HepG2 (cell line): ENCODE measurements around the gene KIRREL3. TPM values are rescaled to one million over a fixed set of nuclear protein-coding genes. Genes with fewer than 3 reads are reported as not detected.

Source experiments
- ATAC-seq: fragments of 200-7000 bp; cut with Tn5 transposase; 3 replicates; pipeline ENCODE4 v1.9.1; 2020; ENCODE audit warnings: mild to moderate bottlenecking, moderate library complexity
- BruUV-seq: library from RNA; stranded (reverse); fragments of 400-500 nt; replicated peaks from 2 replicates; lab custom pipeline; 2021; lab: Mats Ljungman, UMichigan
- CTCF ChIA-PET: fragments of 300-600 bp; formaldehyde crosslinking; extraction: SDS; loops from one replicate; lab custom pipeline; 2021; ENCODE audit warnings: low total read pairs, inconsistent platforms, low intra/inter-chr PET ratio; lab: Yijun Ruan, JAX
- POLR2A ChIA-PET: fragments of 350-600 bp; sonication (Branson Sonifier 250); formaldehyde crosslinking; loops from one replicate; lab custom pipeline; 2020; ENCODE audit warnings: antibody characterized with exemption, inconsistent platforms; lab: Yijun Ruan, JAX
- DNase-seq: peaks from one replicate; pipeline ENCODE4 v3.0.0-alpha.2; 2015; ENCODE audit warnings: low spot score
- FAIRE-seq: peaks from 3 replicates; lab custom pipeline; 2011; peaks lifted over from hg19 to GRCh38; lab: Jason Lieb, UNC
- H2AFZ ChIP-seq: one replicate; pipeline ENCODE4 v1.6.1; 2011; ENCODE audit warnings: low read length, inconsistent platforms
- H3K27ac ChIP-seq: fragments of 300-600 bp; 3 replicates; pipeline ENCODE4 v1.8.0; 2011; ENCODE audit warnings: mixed run types, mild to moderate bottlenecking, mixed read lengths, low read length, inconsistent platforms; ENCODE audit not compliant: insufficient read depth; ENCODE audit errors: extremely low read length
- H3K27me3 ChIP-seq, 2 experiments: fragments of 200-600 bp in 1 of 2; 2 replicates in 1 of 2; 3 replicates in 1 of 2; pipeline versions ENCODE4 v1.6.0 to v1.8.0; 2011; ENCODE audit warnings: low read length in 2 of 2, mild to moderate bottlenecking in 2 of 2, moderate library complexity in 2 of 2, inconsistent platforms in 1 of 2; ENCODE audit not compliant: insufficient read depth in 2 of 2, control insufficient read depth in 1 of 2
- H3K36me3 ChIP-seq, 2 experiments: fragments of 200-600 bp in 1 of 2; replicated peaks in 1 of 2; 2 replicates in 1 of 2; 3 replicates in 1 of 2; pipeline versions ENCODE4 v1.5.1 to v1.8.0; 2011; ENCODE audit warnings: low read length in 2 of 2, inconsistent platforms in 1 of 2; ENCODE audit not compliant: insufficient read depth in 2 of 2, control insufficient read depth in 1 of 2
- H3K4me1 ChIP-seq: 2 replicates; pipeline ENCODE4 v1.5.1; 2012; ENCODE audit warnings: low read length, inconsistent platforms; ENCODE audit not compliant: insufficient read depth
- H3K4me2 ChIP-seq: 2 replicates; pipeline ENCODE4 v1.6.0; 2011; ENCODE audit warnings: low read depth, low read length, inconsistent platforms
- H3K4me3 ChIP-seq, 3 experiments: fragments of 200-600 bp in 1 of 3; sonication (generic), shearing (Covaris generic) in 1 of 3; replicated peaks in 1 of 3; 2 replicates each; pipeline ENCODE4 v1.5.1; 2011 to 2016; ENCODE audit warnings: low read length in 3 of 3, inconsistent platforms in 2 of 3, low read depth in 2 of 3, mild to moderate bottlenecking in 2 of 3, control low read depth in 1 of 3, mixed read lengths in 1 of 3; ENCODE audit not compliant: insufficient read depth in 1 of 3
- H3K79me2 ChIP-seq: one replicate; pipeline ENCODE4 v1.6.1; 2011; ENCODE audit warnings: low read length, inconsistent platforms; ENCODE audit not compliant: insufficient read depth
- H3K9ac ChIP-seq: 2 replicates; pipeline ENCODE4 v1.6.0; 2011; ENCODE audit warnings: mild to moderate bottlenecking, low read depth, low read length, inconsistent platforms; ENCODE audit not compliant: insufficient read depth
- H3K9me3 ChIP-seq: 2 replicates; pipeline ENCODE4 v1.5.1; 2012; ENCODE audit warnings: mild to moderate bottlenecking, low read length
- H4K20me1 ChIP-seq: 2 replicates; pipeline ENCODE4 v1.6.0; 2011; ENCODE audit warnings: inconsistent platforms, mild to moderate bottlenecking, low read length, moderate library complexity; ENCODE audit not compliant: insufficient read depth
- ADNP ChIP-seq: sonication (generic); formaldehyde crosslinking; IDR thresholded peaks from 2 replicates; pipeline ENCODE4 v1.4.0; 2020; ENCODE audit warnings: missing genetic modification reagents
- EHMT2 ChIP-seq: fragments of 200-600 bp; sonication (generic); IDR thresholded peaks from 2 replicates; pipeline ENCODE4 v1.7.0; 2017; ENCODE audit warnings: antibody characterized with exemption, low read depth, low read length, borderline replicate concordance
- ELF1 ChIP-seq: sonication (generic); formaldehyde crosslinking; IDR thresholded peaks from 2 replicates; pipeline ENCODE4 v1.4.0; 2020; ENCODE audit warnings: missing genetic modification reagents
- FOSL1 ChIP-seq: sonication (generic); formaldehyde crosslinking; IDR thresholded peaks from 2 replicates; pipeline ENCODE4 v1.9.0; 2021; ENCODE audit warnings: missing genetic modification reagents, borderline replicate concordance
- MTA1 ChIP-seq: sonication (generic); formaldehyde crosslinking; IDR thresholded peaks from 2 replicates; pipeline ENCODE4 v1.4.0; 2020; ENCODE audit warnings: missing genetic modification reagents, mild to moderate bottlenecking, borderline replicate concordance
- NCOA1 ChIP-seq: sonication (generic); formaldehyde crosslinking; IDR thresholded peaks from 2 replicates; pipeline ENCODE4 v1.9.0; 2021; ENCODE audit warnings: missing genetic modification reagents
- ZFX ChIP-seq: sonication (generic); formaldehyde crosslinking; IDR thresholded peaks from 2 replicates; pipeline ENCODE4 v1.4.0; 2020; ENCODE audit warnings: mild to moderate bottlenecking, low read depth, missing genetic modification reagents, moderate library complexity
- ZNF564 ChIP-seq: sonication (generic); formaldehyde crosslinking; IDR thresholded peaks from 2 replicates; pipeline ENCODE4 v1.8.1; 2023; ENCODE audit warnings: mild to moderate bottlenecking, missing genetic modification reagents
- ZNF776 ChIP-seq: sonication (generic); formaldehyde crosslinking; IDR thresholded peaks from 2 replicates; pipeline ENCODE4 v1.4.0; 2020; ENCODE audit warnings: mild to moderate bottlenecking, missing genetic modification reagents
- ZNF891 ChIP-seq: sonication (generic); formaldehyde crosslinking; IDR thresholded peaks from 2 replicates; pipeline ENCODE4 v1.5.0; 2020; ENCODE audit warnings: mild to moderate bottlenecking, missing genetic modification reagents
- ZSCAN12 ChIP-seq: sonication (generic); formaldehyde crosslinking; IDR thresholded peaks from 2 replicates; pipeline ENCODE4 v1.9.0; 2021; ENCODE audit warnings: mild to moderate bottlenecking, missing genetic modification reagents
- WGBS: methylation state at CpG from one replicate; pipeline ENCODE4 v1.1.6; 2017; ENCODE audit warnings: low lambda C conversion rate; 5-methylcytosine and 5-hydroxymethylcytosine counted together
- in situ Hi-C: cut with HindIII; loops from 2 replicates; pipeline ENCODE4 v1.10.0; 2017; ENCODE audit warnings: low pct_unique_long_range_greater_than_20kb; ENCODE audit not compliant: extremely low pct_ligation_motif_present
- intact Hi-C: fragments of 100-400 bp; cut with micrococcal nuclease; formaldehyde crosslinking; loops from one replicate; pipeline ENCODE4 v1.10.0; 2022; ENCODE audit not compliant: unreplicated experiment
- polyA plus RNA-seq, 8 experiments: library from polyadenylated mRNA; depleted of rRNA in 3 of 8; stranded (reverse) in 7 of 8; unstranded in 1 of 8; fragments of >200 nt; fragmentation: Illumina TruSeq in 4 of 8; extraction: Trizol in 4 of 8; gene quantifications; 2 replicates each; pipeline versions ENCODE4 v1.2.1 to v1.2.3, GENCODE V29; 2011 to 2016; ENCODE audit warnings: low read depth in 4 of 8, missing spikeins in 1 of 8, mixed read lengths in 1 of 8; ENCODE audit not compliant: insufficient read depth in 1 of 8
- total RNA-seq, 5 experiments: library from RNA; depleted of rRNA; stranded (reverse); fragments of >200 nt; fragmentation: Illumina TruSeq; extraction: Trizol; gene quantifications; 2 replicates each; pipeline ENCODE4 v1.2.3, GENCODE V29; 2016; ENCODE audit warnings: low read depth in 1 of 5
- TF ChIP-seq, protein P1 (sequence below): sonication (generic); formaldehyde crosslinking; IDR thresholded peaks from 2 replicates; pipeline ENCODE4 v1.4.0; 2020; ENCODE audit warnings: mild to moderate bottlenecking, missing genetic modification reagents

KIRREL3 gene
- total and polyA plus RNA-seq, 2 of the 13 experiments (the other 11 are each of a cell fraction or from before 2014, with no cell fraction given), result not detected

DNA sequence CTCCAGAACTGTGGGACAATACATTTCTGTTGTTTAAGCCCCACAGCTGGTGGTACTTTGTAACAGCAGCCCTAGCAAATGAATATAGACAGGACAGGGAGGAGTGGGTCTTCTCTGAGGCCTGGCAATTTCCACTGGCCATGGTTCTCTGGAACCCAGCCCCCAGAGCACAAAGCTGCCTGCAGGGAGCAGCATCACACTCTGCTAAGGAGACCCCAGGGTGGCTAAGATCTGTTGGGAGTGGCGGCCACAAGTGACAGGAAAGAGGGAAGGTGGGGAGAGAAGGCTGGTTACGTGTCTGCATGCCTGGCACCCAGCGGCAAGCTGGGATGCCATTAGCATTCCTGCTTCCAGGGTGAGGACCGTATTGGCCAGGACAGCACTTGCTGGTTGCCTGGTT is 433.2 kb downstream of the KIRREL3 start:
- peaks cover 1 to 18% of the 10 kb centered on the region in 2 experiments; a peak in 3 of 5 replicates for H3K27me3 ChIP-seq
- H2AFZ ChIP-seq, result no peak overlapping the region
- FAIRE-seq (no peak), DNase-seq (no peak), ATAC-seq (no peak)
- no peaks in the 10 kb centered on the region for H3K9me3 ChIP-seq
- no peak overlapping the region for H3K4me3 ChIP-seq
- H3K4me2 ChIP-seq, result no peak overlapping the region
- intact Hi-C loops, result no loop called here
- no TSS peak for BruUV-seq
- H3K27ac ChIP-seq, result no peak overlapping the region
- TF ChIP-seq ELF1 (CRISPR knock-in tag) (no peak), MTA1 (CRISPR knock-in tag) (no peak), ZNF564 (CRISPR knock-in tag) (no peak)
- TF ChIP-seq, protein P1, sequence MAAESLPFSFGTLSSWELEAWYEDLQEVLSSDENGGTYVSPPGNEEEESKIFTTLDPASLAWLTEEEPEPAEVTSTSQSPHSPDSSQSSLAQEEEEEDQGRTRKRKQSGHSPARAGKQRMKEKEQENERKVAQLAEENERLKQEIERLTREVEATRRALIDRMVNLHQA (CRISPR knock-in tag), result no peak
- TF ChIP-seq, all 625 proteins: peak for 0
- ChIA-PET POLR2A (no interaction called here), CTCF (no interaction called here)
- in situ Hi-C loops, result no loop called here
- no peaks in the 10 kb centered on the region for H3K79me2 ChIP-seq
- H4K20me1 ChIP-seq, result no peaks in the 10 kb centered on the region
- 6% methylated on average over 4 of the region's 4 CpGs for WGBS
- H3K9ac ChIP-seq, result no peak overlapping the region
- H3K4me1 ChIP-seq, result no peaks in the 10 kb centered on the region
- no peaks in the 10 kb centered on the region for H3K36me3 ChIP-seq

DNA sequence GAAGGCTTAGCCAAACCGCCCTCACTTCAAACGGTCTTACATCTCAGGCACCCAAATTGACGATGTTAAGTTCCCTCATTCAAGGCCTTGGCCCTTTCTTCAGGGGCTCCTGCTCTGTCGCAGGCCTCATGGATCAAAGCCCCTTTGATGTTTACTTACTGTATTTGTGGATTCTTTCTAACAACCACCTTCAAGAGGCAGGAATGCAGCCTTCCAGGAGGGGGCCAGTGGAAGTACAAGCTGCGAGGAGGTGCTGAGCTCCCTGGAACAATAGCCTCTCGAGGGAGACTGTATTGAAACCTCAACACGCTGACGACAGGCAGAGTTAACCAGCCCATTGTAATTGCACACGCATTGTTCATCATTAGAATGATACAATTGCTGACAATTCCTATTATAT is 436.0 kb downstream of the KIRREL3 start:
- no peaks in the 10 kb centered on the region for H3K79me2 ChIP-seq
- intact Hi-C loops (no loop called here), in situ Hi-C loops (no loop called here)
- H3K27ac ChIP-seq, result no peak overlapping the region
- no peaks in the 10 kb centered on the region for H3K4me1 ChIP-seq
- ATAC-seq (no peak), DNase-seq (no peak), FAIRE-seq (no peak)
- no peaks in the 10 kb centered on the region for H4K20me1 ChIP-seq
- ChIA-PET CTCF (no interaction called here), POLR2A (no interaction called here)
- WGBS, result under 1% methylated on average over 9 of the region's 9 CpGs
- BruUV-seq, result no TSS peak
- no peaks in the 10 kb centered on the region for H3K9me3 ChIP-seq
- no peaks in the 10 kb centered on the region for H3K36me3 ChIP-seq
- no peak for TF ChIP-seq EHMT2
- TF ChIP-seq FOSL1 (CRISPR knock-in tag), result no peak
- no peak for TF ChIP-seq ZNF776
- TF ChIP-seq ADNP (CRISPR knock-in tag), result no peak
- TF ChIP-seq ZNF891 (CRISPR knock-in tag), result no peak
- TF ChIP-seq NCOA1 (CRISPR knock-in tag), result no peak
- no peak for TF ChIP-seq ZFX (CRISPR knock-in tag)
- no peak for TF ChIP-seq ZSCAN12 (CRISPR knock-in tag)
- no peak overlapping the region for H3K9ac ChIP-seq
- H2AFZ ChIP-seq, result no peak overlapping the region
- no peak overlapping the region for H3K4me3 ChIP-seq
- peaks cover 1 to 2% of the 10 kb centered on the region in 2 experiments; a peak in 1 of 5 replicates for H3K27me3 ChIP-seq
- no peak overlapping the region for H3K4me2 ChIP-seq
